ENCODE results near the gene GIPR. TPM values are rescaled to one million over a fixed set of nuclear protein-coding genes. Genes with fewer than 3 reads are reported as not detected.

GIPR gene
- polyA plus RNA-seq, 1 donor from 2014 or later: 6.4 TPM

DNA sequence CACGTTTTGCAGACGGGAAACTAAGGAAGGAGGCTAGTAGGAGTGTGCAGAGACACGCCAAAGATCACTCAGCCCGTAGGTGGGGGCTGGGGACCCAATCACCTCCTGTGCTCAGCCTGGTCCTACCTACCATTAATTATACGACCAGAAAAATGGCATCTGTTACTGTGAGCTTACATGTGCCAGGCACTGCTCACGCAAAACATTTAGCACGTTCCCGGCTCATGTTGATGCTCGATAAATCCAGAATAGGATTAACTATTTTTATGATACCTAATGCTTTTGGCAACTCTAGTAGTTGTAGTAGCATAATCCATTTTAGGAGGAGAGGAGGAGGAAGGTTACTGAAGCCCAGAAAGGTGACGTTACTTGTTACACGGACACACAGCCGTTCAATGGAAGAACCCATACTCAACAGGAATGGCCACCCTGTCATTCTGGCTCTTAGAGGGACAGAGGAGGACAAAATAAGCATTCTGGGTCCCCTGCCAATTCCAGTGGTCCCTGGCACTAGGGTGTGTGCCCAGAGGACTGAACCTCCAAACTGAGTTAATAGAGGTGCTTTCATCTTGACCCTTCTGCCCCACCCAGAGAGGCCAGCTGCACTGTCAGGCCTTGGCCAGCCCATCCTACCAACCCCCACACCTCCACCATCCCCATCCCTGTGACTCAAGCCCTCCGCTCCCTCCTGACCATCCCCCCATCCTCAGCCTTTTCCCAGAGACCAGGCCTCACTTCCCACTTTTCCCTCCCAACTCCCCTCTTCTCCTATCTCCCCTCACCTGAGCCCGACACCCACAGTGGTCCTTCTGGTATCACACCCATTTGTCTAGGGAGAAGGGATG lies 23.9 kb upstream of the GIPR start:
- Histone ChIP-seq H3K27ac (ENCODE audit: low read length) (no peak overlapping the region), H2AFZ (ENCODE audit: low read depth, low read length) (no peak overlapping the region)

DNA sequence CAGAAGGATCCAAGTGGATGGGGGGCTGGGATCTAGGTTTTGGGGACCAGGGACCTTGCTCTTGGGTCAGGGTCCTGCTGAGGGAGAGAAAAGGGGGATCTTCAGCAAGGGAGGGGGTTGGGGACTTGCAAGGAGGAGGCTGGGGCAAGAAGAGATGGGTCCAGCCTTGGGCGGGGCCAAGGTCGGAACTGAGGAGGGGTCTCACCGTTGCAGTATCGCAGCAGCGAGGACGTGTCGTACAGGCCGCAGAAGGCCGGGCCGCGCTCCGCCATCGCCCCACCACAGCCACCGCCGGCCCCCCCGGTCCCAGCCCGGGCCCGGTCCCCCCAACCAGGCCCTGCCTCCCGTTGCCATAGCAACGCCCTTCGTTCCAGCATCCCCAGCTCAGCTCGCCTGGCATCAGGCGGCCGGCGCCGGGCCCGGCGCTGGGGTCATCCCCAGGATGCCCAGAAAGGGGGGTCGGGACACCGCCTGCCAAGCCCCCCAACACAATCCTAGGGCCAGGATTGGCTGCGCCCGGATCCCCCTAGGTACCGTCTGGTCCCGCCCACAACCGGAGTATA lies 22.9 kb upstream of the GIPR start:
- Histone ChIP-seq H3K36me3 (ENCODE audit: insufficient read depth, low read length) (no peaks in the 10 kb centered on the region), H3K9ac (ENCODE audit: low read length) (peak overlapping the region; percentile 62), H3K9me3 (ENCODE audit: low read length) (no peaks in the 10 kb centered on the region), H3K4me3 (ENCODE audit: low read length) (peak overlapping the region; percentile 75), H3K79me2 (replicated peaks; ENCODE audit: insufficient read depth, low read length) (no peaks in the 10 kb centered on the region), H2AFZ (ENCODE audit: low read depth, low read length) (peak overlapping the region; percentile 33), H3K9me2 (ENCODE audit: insufficient read depth, low read length) (no peaks in the 10 kb centered on the region), H3K27ac (ENCODE audit: low read length) (no peak overlapping the region), H3K4me2 (ENCODE audit: low read length) (peak overlapping the region; percentile 10), H3F3A (ENCODE audit: insufficient read depth, low read length, poor library complexity, severe bottlenecking) (no peaks in the 10 kb centered on the region), H3K27me3 (ENCODE audit: insufficient read depth, low read depth, low read length) (peaks cover 10% of the 10 kb centered on the region), H4K20me1 (ENCODE audit: insufficient read depth) (no peaks in the 10 kb centered on the region)
- TF ChIP-seq MXI1 (conservative IDR thresholded peaks at IDR 0.05; ENCODE audit: poor library complexity, severe bottlenecking) (peak; percentile 20), TAF1 (IDR thresholded peaks at IDR 0.05; ENCODE audit: low read depth) (no peak), EZH2 (IDR thresholded peaks at IDR 0.05; ENCODE audit: borderline replicate concordance, insufficient read depth, low read length, poor library complexity, severe bottlenecking) (no peak), RAD21 (conservative IDR thresholded peaks at IDR 0.05) (no peak), EP300 (conservative IDR thresholded peaks at IDR 0.05; ENCODE audit: poor library complexity, severe bottlenecking) (peak; percentile 25)

More for the DNA sequence above, 23.9 kb upstream of the GIPR start:
- Histone ChIP-seq H3K9me3 (ENCODE audit: low read length) (no peaks in the 10 kb centered on the region), H3K4me2 (ENCODE audit: low read length) (no peak overlapping the region), H4K20me1 (ENCODE audit: insufficient read depth) (no peaks in the 10 kb centered on the region), H3K4me3 (ENCODE audit: low read length) (peak overlapping the region; percentile 75), H3F3A (ENCODE audit: insufficient read depth, low read length, poor library complexity, severe bottlenecking) (no peaks in the 10 kb centered on the region), H3K79me2 (replicated peaks; ENCODE audit: insufficient read depth, low read length) (no peaks in the 10 kb centered on the region), H3K9me2 (ENCODE audit: insufficient read depth, low read length) (no peaks in the 10 kb centered on the region), H3K27me3 (ENCODE audit: insufficient read depth, low read depth, low read length) (peaks cover 10% of the 10 kb centered on the region), H3K36me3 (ENCODE audit: insufficient read depth, low read length) (no peaks in the 10 kb centered on the region), H3K9ac (ENCODE audit: low read length) (peak overlapping the region; percentile 62)
- TF ChIP-seq MXI1 (conservative IDR thresholded peaks at IDR 0.05; ENCODE audit: poor library complexity, severe bottlenecking) (no peak), POLR2AphosphoS5 (IDR thresholded peaks at IDR 0.05) (no peak), RAD21 (conservative IDR thresholded peaks at IDR 0.05) (no peak), EZH2 (IDR thresholded peaks at IDR 0.05; ENCODE audit: borderline replicate concordance, insufficient read depth, low read length, poor library complexity, severe bottlenecking) (no peak), EP300 (conservative IDR thresholded peaks at IDR 0.05; ENCODE audit: poor library complexity, severe bottlenecking) (no peak), TAF1 (IDR thresholded peaks at IDR 0.05; ENCODE audit: low read depth) (no peak)
- TF ChIP-seq, protein P1, sequence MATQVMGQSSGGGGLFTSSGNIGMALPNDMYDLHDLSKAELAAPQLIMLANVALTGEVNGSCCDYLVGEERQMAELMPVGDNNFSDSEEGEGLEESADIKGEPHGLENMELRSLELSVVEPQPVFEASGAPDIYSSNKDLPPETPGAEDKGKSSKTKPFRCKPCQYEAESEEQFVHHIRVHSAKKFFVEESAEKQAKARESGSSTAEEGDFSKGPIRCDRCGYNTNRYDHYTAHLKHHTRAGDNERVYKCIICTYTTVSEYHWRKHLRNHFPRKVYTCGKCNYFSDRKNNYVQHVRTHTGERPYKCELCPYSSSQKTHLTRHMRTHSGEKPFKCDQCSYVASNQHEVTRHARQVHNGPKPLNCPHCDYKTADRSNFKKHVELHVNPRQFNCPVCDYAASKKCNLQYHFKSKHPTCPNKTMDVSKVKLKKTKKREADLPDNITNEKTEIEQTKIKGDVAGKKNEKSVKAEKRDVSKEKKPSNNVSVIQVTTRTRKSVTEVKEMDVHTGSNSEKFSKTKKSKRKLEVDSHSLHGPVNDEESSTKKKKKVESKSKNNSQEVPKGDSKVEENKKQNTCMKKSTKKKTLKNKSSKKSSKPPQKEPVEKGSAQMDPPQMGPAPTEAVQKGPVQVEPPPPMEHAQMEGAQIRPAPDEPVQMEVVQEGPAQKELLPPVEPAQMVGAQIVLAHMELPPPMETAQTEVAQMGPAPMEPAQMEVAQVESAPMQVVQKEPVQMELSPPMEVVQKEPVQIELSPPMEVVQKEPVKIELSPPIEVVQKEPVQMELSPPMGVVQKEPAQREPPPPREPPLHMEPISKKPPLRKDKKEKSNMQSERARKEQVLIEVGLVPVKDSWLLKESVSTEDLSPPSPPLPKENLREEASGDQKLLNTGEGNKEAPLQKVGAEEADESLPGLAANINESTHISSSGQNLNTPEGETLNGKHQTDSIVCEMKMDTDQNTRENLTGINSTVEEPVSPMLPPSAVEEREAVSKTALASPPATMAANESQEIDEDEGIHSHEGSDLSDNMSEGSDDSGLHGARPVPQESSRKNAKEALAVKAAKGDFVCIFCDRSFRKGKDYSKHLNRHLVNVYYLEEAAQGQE (IDR thresholded peaks at IDR 0.05; ENCODE audit: borderline replicate concordance): no peak
- TF ChIP-seq, protein P2, sequence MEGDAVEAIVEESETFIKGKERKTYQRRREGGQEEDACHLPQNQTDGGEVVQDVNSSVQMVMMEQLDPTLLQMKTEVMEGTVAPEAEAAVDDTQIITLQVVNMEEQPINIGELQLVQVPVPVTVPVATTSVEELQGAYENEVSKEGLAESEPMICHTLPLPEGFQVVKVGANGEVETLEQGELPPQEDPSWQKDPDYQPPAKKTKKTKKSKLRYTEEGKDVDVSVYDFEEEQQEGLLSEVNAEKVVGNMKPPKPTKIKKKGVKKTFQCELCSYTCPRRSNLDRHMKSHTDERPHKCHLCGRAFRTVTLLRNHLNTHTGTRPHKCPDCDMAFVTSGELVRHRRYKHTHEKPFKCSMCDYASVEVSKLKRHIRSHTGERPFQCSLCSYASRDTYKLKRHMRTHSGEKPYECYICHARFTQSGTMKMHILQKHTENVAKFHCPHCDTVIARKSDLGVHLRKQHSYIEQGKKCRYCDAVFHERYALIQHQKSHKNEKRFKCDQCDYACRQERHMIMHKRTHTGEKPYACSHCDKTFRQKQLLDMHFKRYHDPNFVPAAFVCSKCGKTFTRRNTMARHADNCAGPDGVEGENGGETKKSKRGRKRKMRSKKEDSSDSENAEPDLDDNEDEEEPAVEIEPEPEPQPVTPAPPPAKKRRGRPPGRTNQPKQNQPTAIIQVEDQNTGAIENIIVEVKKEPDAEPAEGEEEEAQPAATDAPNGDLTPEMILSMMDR (IDR thresholded peaks at IDR 0.05; ENCODE audit: poor library complexity, severe bottlenecking): no peak
